GM23338 (cell line): ENCODE data around the gene SLC25A17. TPM values are rescaled to one million over a fixed set of nuclear protein-coding genes. Genes with fewer than 3 reads are reported as not detected.

ENCODE experiments used
- CREB1 ChIP-seq: fragments of 250-450 bp; sonication (Bioruptor Pico); IDR thresholded peaks from 2 replicates; pipeline ENCODE4 v1.5.0; 2020; ENCODE audit warnings: low read depth, mild to moderate bottlenecking, moderate library complexity
- CTCF ChIP-seq, 2 experiments: fragments of 200-600 bp in 1 of 2; sonication (generic) in 1 of 2; conservative IDR thresholded peaks; 2 replicates each; pipeline versions ENCODE4 v1.5.1 to v1.6.1; 2016 to 2017; ENCODE audit warnings: antibody characterized with exemption in 2 of 2, low read depth in 2 of 2, mild to moderate bottlenecking in 2 of 2, moderate library complexity in 1 of 2
- ETS1 ChIP-seq: IDR thresholded peaks from 2 replicates; pipeline ENCODE4 v1.6.1; 2016; ENCODE audit warnings: antibody characterized with exemption
- EZH2 ChIP-seq: fragments of 200-600 bp; sonication (generic); IDR thresholded peaks from one replicate; pipeline ENCODE4 v1.8.0; 2017; ENCODE audit warnings: antibody characterized with exemption, mild to moderate bottlenecking, low read depth; ENCODE audit not compliant: unreplicated experiment
- EZH2phosphoT487 ChIP-seq: fragments of 200-600 bp; sonication (generic); IDR thresholded peaks from one replicate; pipeline ENCODE4 v1.8.1; 2018; ENCODE audit warnings: antibody characterized with exemption; ENCODE audit not compliant: unreplicated experiment
- JUNB ChIP-seq: IDR thresholded peaks from one replicate; pipeline ENCODE4 v1.6.1; 2016; ENCODE audit warnings: antibody characterized with exemption; ENCODE audit not compliant: unreplicated experiment
- NANOG ChIP-seq: IDR thresholded peaks from 2 replicates; pipeline ENCODE4 v1.6.1; 2016; ENCODE audit warnings: antibody characterized with exemption, borderline replicate concordance
- POLR2AphosphoS5 ChIP-seq: IDR thresholded peaks from 2 replicates; pipeline ENCODE4 v1.6.1; 2016; ENCODE audit warnings: antibody characterized with exemption, low read depth
- STAT1 ChIP-seq: IDR thresholded peaks from one replicate; pipeline ENCODE4 v1.6.1; 2016; ENCODE audit warnings: antibody characterized with exemption; ENCODE audit not compliant: unreplicated experiment
- ZNF114 ChIP-seq: fragments of 250-450 bp; sonication (Bioruptor Pico); IDR thresholded peaks from 2 replicates; pipeline ENCODE4 v1.5.0; 2020; ENCODE audit warnings: mild to moderate bottlenecking, moderate library complexity
- ZNF331 ChIP-seq: fragments of 250-450 bp; sonication (Bioruptor Pico); IDR thresholded peaks from 2 replicates; pipeline ENCODE4 v1.5.0; 2020; ENCODE audit warnings: low read depth, mild to moderate bottlenecking, moderate library complexity
- ZNF462 ChIP-seq: fragments of 250-450 bp; sonication (Bioruptor Pico); IDR thresholded peaks from 2 replicates; pipeline ENCODE4 v1.5.0; 2020; ENCODE audit warnings: mild to moderate bottlenecking, moderate library complexity
- polyA plus RNA-seq: library from polyadenylated mRNA; unstranded; fragments of >200 nt; fragmentation: Nextera tagmentation; extraction: Ambion mirVana; gene quantifications from 2 replicates; pipeline ENCODE4 v1.2.1, GENCODE V29; 2016
- total RNA-seq: library from RNA; depleted of rRNA; stranded (reverse); fragments of >200 nt; shearing (Covaris generic); gene quantifications from 2 replicates; pipeline ENCODE4 v1.2.3, GENCODE V29; 2014

Gene SLC25A17
- total and polyA plus RNA-seq, 2 experiments from 2014 or later: 35.4 to 43.6 TPM

- TF ChIP-seq ZNF462 (no peak), CREB1 (CRISPR knock-in tag) (no peak), CTCF (conservative IDR thresholded peaks at IDR 0.05; ENCODE audit: low read depth in 2 of 2) (no peak), ZNF331 (CRISPR knock-in tag) (no peak), EZH2phosphoT487 (no peak), ETS1 (no peak), POLR2AphosphoS5 (no peak), NANOG (no peak), STAT1 (no peak), EZH2 (no peak), JUNB (no peak), ZNF114 (CRISPR knock-in tag) (no peak)
Measured at GRCh38 chr22:40813912-40814315, 5.2 kb downstream of the SLC25A17 start (continued).
